KMS-11 (cell line): ENCODE results near the gene KCNG4.

Experiments used
- H2AFZ ChIP-seq: fragments of 200-600 bp; sonication (generic); 2 replicates; pipeline ENCODE4 v1.6.1; 2016; ENCODE audit warnings: antibody characterized with exemption, mixed run types, low read depth
- H3K27ac ChIP-seq: fragments of 200-600 bp; sonication (generic); 2 replicates; pipeline ENCODE4 v1.6.1; 2016; ENCODE audit warnings: mild to moderate bottlenecking, mixed run types
- H3K27me3 ChIP-seq: fragments of 200-600 bp; sonication (generic); 2 replicates; pipeline ENCODE4 v1.6.1; 2017; ENCODE audit warnings: mild to moderate bottlenecking, low read depth, mixed run types, moderate library complexity; ENCODE audit not compliant: insufficient read depth
- H3K36me3 ChIP-seq: fragments of 200-600 bp; sonication (generic); 2 replicates; pipeline ENCODE4 v1.6.1; 2017; ENCODE audit warnings: mild to moderate bottlenecking, mixed run types; ENCODE audit not compliant: insufficient read depth
- H3K4me1 ChIP-seq: fragments of 200-600 bp; sonication (generic); 2 replicates; pipeline ENCODE4 v1.6.1; 2016; ENCODE audit warnings: mild to moderate bottlenecking, low read depth, mixed run types; ENCODE audit not compliant: poor library complexity, severe bottlenecking
- H3K4me2 ChIP-seq: fragments of 200-600 bp; sonication (generic); 2 replicates; pipeline ENCODE4 v1.7.0; 2016; ENCODE audit warnings: mild to moderate bottlenecking, mixed run types
- H3K4me3 ChIP-seq: fragments of 200-600 bp; sonication (generic); IDR thresholded peaks from 2 replicates; pipeline ENCODE4 v1.6.1; 2017; ENCODE audit warnings: low read depth, low read length, mixed read lengths; ENCODE audit not compliant: insufficient read depth
- H3K79me2 ChIP-seq: fragments of 200-600 bp; sonication (generic); 2 replicates; pipeline ENCODE4 v1.6.1; 2016; ENCODE audit warnings: low read depth, mixed run types; ENCODE audit not compliant: insufficient read depth
- H3K9ac ChIP-seq: fragments of 200-600 bp; sonication (generic); 2 replicates; pipeline ENCODE4 v1.6.1; 2016; ENCODE audit warnings: mild to moderate bottlenecking, mixed run types
- H4K20me1 ChIP-seq: fragments of 200-600 bp; sonication (generic); 2 replicates; pipeline ENCODE4 v1.6.1; 2016; ENCODE audit warnings: mild to moderate bottlenecking, mixed run types; ENCODE audit not compliant: insufficient read depth
- TF ChIP-seq, protein P1 (sequence below): fragments of 200-600 bp; sonication (generic); conservative IDR thresholded peaks from 2 replicates; pipeline ENCODE4 v1.6.1; 2017; ENCODE audit warnings: low read depth, mild to moderate bottlenecking, antibody characterized with exemption, low read length, moderate library complexity, mixed read lengths

Gene KCNG4

DNA sequence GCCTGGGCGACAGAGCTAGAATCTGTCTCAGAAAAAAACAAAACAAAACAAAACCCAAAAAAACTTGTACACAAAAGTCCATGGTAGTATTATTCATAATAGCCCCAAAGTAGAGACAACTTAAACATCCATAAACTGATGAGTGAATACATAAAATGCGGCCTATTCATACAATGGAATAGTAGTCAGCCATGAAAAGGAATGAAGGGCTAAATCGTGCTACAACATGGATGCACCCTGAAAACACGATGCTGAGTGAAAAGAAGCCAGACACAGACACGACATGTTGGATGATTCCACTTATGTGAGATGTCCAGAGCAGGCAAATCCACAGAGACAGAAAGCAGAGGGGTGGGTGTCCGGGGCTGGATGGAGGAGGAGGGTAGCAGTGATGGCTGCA, 12.3 kb downstream of the KCNG4 start:
- H4K20me1 ChIP-seq, result no peaks in the 10 kb centered on the region
- H3K9ac ChIP-seq, result no peak overlapping the region
- TF ChIP-seq, protein P1, sequence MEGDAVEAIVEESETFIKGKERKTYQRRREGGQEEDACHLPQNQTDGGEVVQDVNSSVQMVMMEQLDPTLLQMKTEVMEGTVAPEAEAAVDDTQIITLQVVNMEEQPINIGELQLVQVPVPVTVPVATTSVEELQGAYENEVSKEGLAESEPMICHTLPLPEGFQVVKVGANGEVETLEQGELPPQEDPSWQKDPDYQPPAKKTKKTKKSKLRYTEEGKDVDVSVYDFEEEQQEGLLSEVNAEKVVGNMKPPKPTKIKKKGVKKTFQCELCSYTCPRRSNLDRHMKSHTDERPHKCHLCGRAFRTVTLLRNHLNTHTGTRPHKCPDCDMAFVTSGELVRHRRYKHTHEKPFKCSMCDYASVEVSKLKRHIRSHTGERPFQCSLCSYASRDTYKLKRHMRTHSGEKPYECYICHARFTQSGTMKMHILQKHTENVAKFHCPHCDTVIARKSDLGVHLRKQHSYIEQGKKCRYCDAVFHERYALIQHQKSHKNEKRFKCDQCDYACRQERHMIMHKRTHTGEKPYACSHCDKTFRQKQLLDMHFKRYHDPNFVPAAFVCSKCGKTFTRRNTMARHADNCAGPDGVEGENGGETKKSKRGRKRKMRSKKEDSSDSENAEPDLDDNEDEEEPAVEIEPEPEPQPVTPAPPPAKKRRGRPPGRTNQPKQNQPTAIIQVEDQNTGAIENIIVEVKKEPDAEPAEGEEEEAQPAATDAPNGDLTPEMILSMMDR, result no peak
- no peaks in the 10 kb centered on the region for H3K79me2 ChIP-seq
- no peak overlapping the region for H2AFZ ChIP-seq
- H3K27me3 ChIP-seq, result peaks cover 52% of the 10 kb centered on the region
- H3K4me3 ChIP-seq, result no peak overlapping the region
- no peak overlapping the region for H3K27ac ChIP-seq
- H3K4me2 ChIP-seq, result no peak overlapping the region
- H3K4me1 ChIP-seq, result no peaks in the 10 kb centered on the region
- no peaks in the 10 kb centered on the region for H3K36me3 ChIP-seq

DNA sequence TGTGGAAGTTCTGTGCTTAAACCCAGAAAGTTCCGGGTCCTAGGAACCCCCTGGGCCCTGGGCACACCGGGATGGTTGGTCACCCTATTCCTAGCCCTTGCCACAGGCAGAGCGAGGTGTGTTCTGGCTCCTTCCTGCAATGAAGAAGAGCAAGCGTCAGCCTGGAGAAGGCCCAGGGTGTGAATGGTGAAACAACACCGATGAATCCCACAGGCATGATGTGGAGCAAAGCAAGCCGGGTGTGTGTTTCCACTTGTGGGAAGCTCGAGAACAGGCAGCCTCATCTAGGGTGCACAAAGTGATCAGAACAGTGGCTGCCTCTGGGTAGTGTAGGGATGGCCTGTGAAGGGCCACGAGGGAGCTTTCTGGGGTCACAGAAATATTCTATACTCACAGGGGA, 13.8 kb downstream of the KCNG4 start:
- Histone ChIP-seq H3K4me3 (no peak overlapping the region), H3K27ac (no peak overlapping the region), H3K9ac (no peak overlapping the region), H4K20me1 (no peaks in the 10 kb centered on the region), H3K4me2 (no peak overlapping the region), H3K79me2 (no peaks in the 10 kb centered on the region), H2AFZ (no peak overlapping the region), H3K36me3 (no peaks in the 10 kb centered on the region), H3K4me1 (no peaks in the 10 kb centered on the region), H3K27me3 (peaks cover 44% of the 10 kb centered on the region)
- TF ChIP-seq, protein P1, result no peak

DNA sequence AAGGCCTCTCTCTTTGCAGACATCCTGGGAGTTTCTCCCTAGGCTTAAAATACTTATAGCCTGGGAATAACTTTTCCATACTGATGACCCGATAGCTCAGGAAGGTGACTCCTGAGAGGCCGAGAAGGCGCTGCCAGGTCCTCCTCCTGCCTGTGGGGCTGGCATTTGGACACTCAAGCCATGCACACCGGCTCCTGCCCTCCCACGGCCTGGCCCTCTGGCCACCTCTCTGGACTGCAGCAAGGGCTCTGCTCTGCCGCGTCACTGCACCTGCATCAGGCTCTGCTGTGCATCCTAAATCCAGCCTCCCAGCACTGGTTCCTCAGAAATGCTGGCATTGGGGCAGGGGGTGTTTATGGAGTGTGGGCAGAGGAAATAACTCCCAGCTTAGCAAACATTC, 14.2 kb downstream of the KCNG4 start:
- Histone ChIP-seq H2AFZ (no peak overlapping the region), H3K27me3 (peaks cover 43% of the 10 kb centered on the region), H4K20me1 (no peaks in the 10 kb centered on the region), H3K27ac (no peak overlapping the region), H3K4me1 (no peaks in the 10 kb centered on the region), H3K9ac (no peak overlapping the region), H3K79me2 (no peaks in the 10 kb centered on the region), H3K36me3 (no peaks in the 10 kb centered on the region), H3K4me2 (no peak overlapping the region), H3K4me3 (no peak overlapping the region)
- TF ChIP-seq, protein P1, result no peak

DNA sequence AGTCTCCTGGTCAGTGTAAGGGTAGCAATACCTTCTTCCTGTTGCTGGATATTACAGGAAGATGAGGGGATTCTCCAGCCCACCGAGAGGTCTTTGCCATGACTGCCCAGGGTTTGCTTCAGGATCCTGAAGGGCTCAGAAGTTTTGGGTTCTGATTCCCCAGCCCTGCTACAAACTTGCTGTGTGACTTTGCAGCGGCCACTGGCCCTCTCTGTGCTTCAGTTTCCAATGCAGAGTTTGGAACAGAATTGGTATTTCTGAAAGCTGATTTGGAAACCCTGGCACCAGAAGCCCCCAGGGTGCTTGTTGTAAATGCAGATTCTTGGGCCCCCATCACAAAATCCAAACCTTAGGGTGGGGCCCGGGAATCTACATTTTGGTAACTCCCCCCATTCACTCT, 14.7 kb downstream of the KCNG4 start:
- no peak overlapping the region for H2AFZ ChIP-seq
- H3K79me2 ChIP-seq, result no peaks in the 10 kb centered on the region
- H3K9ac ChIP-seq, result no peak overlapping the region
- H3K27ac ChIP-seq, result no peak overlapping the region
- TF ChIP-seq, protein P1, result no peak
- H3K4me2 ChIP-seq, result no peak overlapping the region
- no peaks in the 10 kb centered on the region for H3K36me3 ChIP-seq
- H3K4me3 ChIP-seq, result no peak overlapping the region
- H3K27me3 ChIP-seq, result peaks cover 40% of the 10 kb centered on the region
- H4K20me1 ChIP-seq, result no peaks in the 10 kb centered on the region
- H3K4me1 ChIP-seq, result no peaks in the 10 kb centered on the region
